Measurements from ENCODE around the gene KCNMA1.

Gene KCNMA1

DNA sequence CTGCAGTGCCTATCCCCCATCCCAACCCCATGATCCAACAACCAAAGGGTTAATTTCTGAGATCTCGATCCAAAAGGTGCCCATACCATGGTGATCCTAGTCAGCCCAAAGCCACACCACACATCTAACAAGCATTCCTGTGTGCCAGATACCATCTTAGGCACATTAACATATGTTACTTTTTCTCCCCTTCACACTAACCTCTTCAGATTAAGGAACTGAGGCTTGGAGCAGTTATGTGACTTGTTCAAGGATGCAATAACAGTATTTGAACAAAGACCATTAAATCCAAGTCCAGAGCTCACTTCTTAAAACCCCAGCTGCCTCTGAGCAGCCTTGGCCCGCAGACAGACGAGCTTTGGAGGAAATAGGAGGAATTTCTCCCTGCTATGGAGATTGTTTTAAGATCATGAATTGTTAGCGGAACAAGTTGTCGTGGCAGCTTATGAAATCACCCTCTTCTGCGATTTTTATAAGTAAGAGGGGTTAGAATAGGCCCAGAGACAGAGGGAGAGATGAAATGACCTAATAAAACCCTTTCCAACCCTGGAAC lies 327.2 kb downstream of the KCNMA1 start:
- TF ChIP-seq, protein P1, sequence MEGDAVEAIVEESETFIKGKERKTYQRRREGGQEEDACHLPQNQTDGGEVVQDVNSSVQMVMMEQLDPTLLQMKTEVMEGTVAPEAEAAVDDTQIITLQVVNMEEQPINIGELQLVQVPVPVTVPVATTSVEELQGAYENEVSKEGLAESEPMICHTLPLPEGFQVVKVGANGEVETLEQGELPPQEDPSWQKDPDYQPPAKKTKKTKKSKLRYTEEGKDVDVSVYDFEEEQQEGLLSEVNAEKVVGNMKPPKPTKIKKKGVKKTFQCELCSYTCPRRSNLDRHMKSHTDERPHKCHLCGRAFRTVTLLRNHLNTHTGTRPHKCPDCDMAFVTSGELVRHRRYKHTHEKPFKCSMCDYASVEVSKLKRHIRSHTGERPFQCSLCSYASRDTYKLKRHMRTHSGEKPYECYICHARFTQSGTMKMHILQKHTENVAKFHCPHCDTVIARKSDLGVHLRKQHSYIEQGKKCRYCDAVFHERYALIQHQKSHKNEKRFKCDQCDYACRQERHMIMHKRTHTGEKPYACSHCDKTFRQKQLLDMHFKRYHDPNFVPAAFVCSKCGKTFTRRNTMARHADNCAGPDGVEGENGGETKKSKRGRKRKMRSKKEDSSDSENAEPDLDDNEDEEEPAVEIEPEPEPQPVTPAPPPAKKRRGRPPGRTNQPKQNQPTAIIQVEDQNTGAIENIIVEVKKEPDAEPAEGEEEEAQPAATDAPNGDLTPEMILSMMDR (IDR thresholded peaks at IDR 0.05; ENCODE audit: control insufficient read depth, extremely low read depth, insufficient read depth): no peak
- no peak for DNase-seq (ENCODE audit: low read depth)
- H3K4me3 ChIP-seq (ENCODE audit: low read depth, low read length): no peak overlapping the region

DNA sequence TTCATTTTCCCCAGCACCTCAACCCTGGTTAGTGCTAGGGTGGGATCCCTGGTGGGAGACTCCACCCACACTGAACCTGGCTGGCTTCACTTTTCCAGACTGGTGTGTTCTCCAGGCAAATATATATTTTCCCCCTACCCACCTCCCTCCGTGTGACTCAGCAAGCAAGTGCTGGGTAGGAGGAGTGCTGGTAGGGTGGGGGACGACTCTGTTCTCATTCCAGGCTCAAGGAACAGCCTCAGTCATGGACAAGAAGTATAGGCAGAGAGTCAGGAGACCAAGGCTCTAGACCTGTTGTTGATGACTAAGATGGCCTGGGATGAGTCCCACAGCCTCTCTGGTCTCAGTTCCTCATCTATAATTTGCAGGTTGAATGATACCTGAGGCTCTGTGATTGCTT lies 328.1 kb downstream of the KCNMA1 start:
- TF ChIP-seq, protein P1 (IDR thresholded peaks at IDR 0.05; ENCODE audit: control insufficient read depth, extremely low read depth, insufficient read depth): no peak
- no peak overlapping the region for H3K4me3 ChIP-seq (ENCODE audit: low read depth, low read length)
- DNase-seq (ENCODE audit: low read depth): no peak

DNA sequence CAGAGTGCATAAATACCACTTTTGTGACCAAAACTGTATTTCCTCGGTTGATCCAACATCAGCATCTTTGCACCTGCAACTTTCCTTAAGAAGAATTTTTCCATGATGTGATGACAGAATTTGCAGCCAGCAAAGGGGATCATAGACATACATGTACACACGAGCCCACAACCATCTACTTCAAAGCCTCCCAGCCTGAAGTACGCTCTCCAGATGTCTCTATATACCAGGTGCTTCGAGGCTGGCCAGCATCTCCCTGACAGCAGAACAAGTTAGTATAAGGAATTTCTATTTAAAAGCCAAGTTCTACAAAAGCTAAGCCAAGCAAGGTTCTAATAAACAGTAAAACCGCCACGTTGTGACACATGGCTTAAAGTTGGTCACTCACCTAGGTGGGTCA lies 328.5 kb downstream of the KCNMA1 start:
- no peak for DNase-seq (ENCODE audit: low read depth)
- TF ChIP-seq, protein P1 (IDR thresholded peaks at IDR 0.05; ENCODE audit: control insufficient read depth, extremely low read depth, insufficient read depth): no peak
- H3K4me3 ChIP-seq (ENCODE audit: low read depth, low read length): no peak overlapping the region

DNA sequence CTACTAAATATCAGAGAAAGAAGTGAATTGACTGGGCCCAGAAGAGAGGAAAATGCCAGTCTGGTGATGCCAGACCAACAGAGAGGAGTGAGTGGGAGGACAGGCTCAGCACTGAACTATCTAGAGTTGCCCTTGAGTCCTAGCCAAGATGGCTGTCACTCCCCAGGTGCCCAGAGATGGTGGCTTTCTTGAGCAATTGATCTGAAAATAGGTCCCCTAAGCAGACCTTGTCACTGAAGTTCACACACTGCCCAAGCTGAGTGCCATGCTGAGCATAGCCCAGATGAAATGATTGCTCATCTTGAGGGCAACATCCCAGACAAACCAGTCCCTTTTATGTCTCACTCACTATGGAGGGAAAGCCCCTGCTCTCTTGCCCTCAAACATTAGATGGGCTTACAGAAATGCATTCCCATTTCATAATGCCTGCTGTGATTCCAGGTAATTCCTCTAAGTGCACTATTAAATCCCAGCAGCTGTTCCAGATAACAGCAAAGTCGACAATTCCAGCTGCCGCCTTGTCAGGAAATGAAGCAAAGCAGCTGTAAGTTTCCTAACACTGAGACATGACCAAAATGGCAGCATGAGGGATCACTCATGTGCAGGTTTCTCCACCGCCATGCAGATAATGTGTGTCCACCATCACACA lies 329.4 kb downstream of the KCNMA1 start:
- no peak for DNase-seq (ENCODE audit: low read depth)

DNA sequence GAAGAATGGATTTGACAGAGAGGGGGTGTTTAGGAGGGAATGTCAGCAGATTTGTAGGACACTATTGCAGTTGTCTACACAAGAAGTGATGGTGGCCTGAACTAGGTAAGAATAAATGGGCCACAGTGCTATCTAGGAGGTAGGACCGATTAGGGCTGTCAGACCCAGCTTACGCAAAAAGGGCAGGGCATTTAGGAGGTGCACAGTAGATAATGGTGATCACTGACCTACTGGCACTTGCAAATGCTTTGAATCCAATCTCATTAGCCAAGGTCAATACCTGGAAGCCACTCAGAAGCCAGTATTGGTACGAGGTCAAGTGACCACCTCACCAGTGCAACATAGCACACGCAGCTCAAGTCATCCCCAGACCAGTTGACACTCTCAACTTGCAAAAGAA lies 330.9 kb downstream of the KCNMA1 start:
- H3K4me3 ChIP-seq (ENCODE audit: low read depth, low read length): no peak overlapping the region
- no peak for DNase-seq (ENCODE audit: low read depth)
- TF ChIP-seq, protein P1 (IDR thresholded peaks at IDR 0.05; ENCODE audit: control insufficient read depth, extremely low read depth, insufficient read depth): no peak

More for the DNA sequence above, 329.4 kb downstream of the KCNMA1 start:
- no peak overlapping the region for H3K4me3 ChIP-seq (ENCODE audit: low read depth, low read length)
- TF ChIP-seq, protein P1 (IDR thresholded peaks at IDR 0.05; ENCODE audit: control insufficient read depth, extremely low read depth, insufficient read depth): no peak

DNA sequence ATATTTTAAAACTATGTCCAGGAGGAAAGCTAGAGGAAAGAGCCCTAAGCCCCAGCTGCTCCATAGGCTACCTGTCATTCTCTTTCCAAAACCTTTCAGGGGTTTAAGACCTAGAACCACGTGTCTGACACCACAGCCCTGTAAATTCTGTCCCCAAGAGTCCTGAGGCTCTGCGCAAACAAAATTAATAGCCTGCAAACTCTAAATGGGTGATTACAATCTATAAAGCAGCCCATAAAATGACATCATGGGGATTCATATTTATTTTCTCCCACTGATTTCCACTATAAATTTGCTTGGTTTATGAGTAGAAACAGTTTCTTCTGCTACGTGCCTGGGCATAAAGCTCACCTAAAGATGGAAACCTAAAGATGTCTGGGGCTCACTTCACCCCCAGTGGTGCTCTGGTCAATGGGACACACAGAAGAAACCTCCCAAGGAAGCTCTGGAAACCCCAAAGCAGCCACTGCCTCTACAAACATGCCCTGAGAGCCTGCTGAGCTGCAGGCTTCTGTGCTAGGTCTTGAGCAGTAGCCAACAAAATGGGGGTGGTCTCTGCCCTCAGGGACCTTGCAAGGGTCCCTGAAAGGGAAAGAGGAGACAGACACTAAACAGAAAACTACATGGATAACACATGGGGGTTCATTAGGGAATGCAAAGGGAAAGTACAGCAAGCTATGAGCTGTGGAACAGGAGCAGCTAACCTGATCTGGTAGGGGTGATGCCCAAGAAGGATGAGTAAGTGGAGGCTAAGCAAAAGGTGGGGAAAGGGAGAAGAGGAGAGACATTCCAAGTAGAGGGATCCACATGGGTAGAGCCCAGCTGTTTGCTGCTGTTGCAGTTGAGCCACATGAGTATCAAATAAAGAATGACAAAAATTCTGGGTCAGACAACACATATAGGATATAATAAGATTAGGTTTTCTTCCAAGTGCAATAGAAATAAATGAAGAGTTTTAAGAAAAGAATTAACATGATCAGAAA lies 331.7 kb downstream of the KCNMA1 start:
- peak; percentile 96 for DNase-seq (ENCODE audit: low read depth)
- no peak overlapping the region for H3K4me3 ChIP-seq (ENCODE audit: low read depth, low read length)
- TF ChIP-seq, protein P1 (IDR thresholded peaks at IDR 0.05; ENCODE audit: control insufficient read depth, extremely low read depth, insufficient read depth): no peak

All from LNCaP clone FGC (cell line).